Activated CD4-positive, alpha-beta memory T cell treated with anti-CD3 and anti-CD28 coated beads, Interleukin-2, amount 10 ng/mL, durations not matched to agents 7 days and 5 days (primary cell): ENCODE measurements around the gene ZMYND10. TPM values are rescaled to one million over a fixed set of nuclear protein-coding genes. Genes with fewer than 3 reads are reported as not detected.
"Not testable (repeated sequence)": the region's sequence is repeated elsewhere in the genome, so short reads cannot be mapped to it uniquely, and the experiment has no call there.

Experiments used
- CTCF ChIA-PET: fragments of 350-600 bp; sonication (Branson Sonifier 250); formaldehyde crosslinking; loops from one replicate; lab custom pipeline; 2021; ENCODE audit warnings: antibody characterized with exemption, inconsistent platforms; lab: Charles Lee
- POLR2A ChIA-PET: fragments of 350-600 bp; sonication (Branson Sonifier 250); formaldehyde crosslinking; loops from one replicate; lab custom pipeline; 2021; ENCODE audit warnings: antibody characterized with exemption; lab: Charles Lee
- DNase-seq: peaks from one replicate; pipeline ENCODE4 v3.0.0-alpha.2; 2020
- H3K27ac Mint-ChIP-seq: one replicate; pipeline ENCODE4 v1.8.0; 2021; ENCODE audit warnings: mild to moderate bottlenecking, mixed read lengths
- H3K27me3 Mint-ChIP-seq: one replicate; pipeline ENCODE4 v1.8.0; 2021; ENCODE audit warnings: mixed read lengths
- H3K36me3 Mint-ChIP-seq: one replicate; pipeline ENCODE4 v1.8.0; 2021; ENCODE audit warnings: low read depth, mixed read lengths
- H3K4me1 Mint-ChIP-seq: one replicate; pipeline ENCODE4 v1.8.0; 2021; ENCODE audit warnings: mixed read lengths
- H3K4me3 Mint-ChIP-seq: one replicate; pipeline ENCODE4 v1.8.0; 2021; ENCODE audit warnings: mild to moderate bottlenecking, mixed read lengths
- H3K9me3 Mint-ChIP-seq: one replicate; pipeline ENCODE4 v1.8.0; 2021; ENCODE audit warnings: mixed read lengths
- total RNA-seq, 2 experiments: library from RNA; stranded (reverse); gene quantifications; one replicate each; pipeline ENCODE4 v1.2.3, GENCODE V29; 2021

Gene ZMYND10
- total RNA-seq, 2 experiments from 2014 or later: 1.7 to 3.2 TPM

GRCh38 chr3:50320853-50321335, 24.6 kb downstream of the ZMYND10 start:
- Mint-ChIP-seq H3K4me3 (peak overlapping the region; percentile 86), H3K9me3 (no peaks in the 10 kb centered on the region), H3K4me1 (peaks cover 52% of the 10 kb centered on the region), H3K36me3 (peaks cover 4% of the 10 kb centered on the region), H3K27ac (peak overlapping the region; percentile 69), H3K27me3 (no peaks in the 10 kb centered on the region)
- peak; percentile 71 for DNase-seq
- POLR2A ChIA-PET: interaction anchor here (9.6 to 31.7 kb wide), 2 partner anchors 22 kb away, joined by 113 to 704 read pairs; partner anchors contain the start of genes CYB561D2, HYAL3, NAA80 and NPRL2
- CTCF ChIA-PET: interaction anchor here (0.6 to 6.7 kb wide), 7 partner anchors 14 to 124 kb away, joined by 3 to 82 read pairs (median 5); partner anchors contain the start of genes HYAL3, NAA80 and RASSF1

- Mint-ChIP-seq H3K4me3 (peak overlapping the region; percentile 86), H3K27ac (peak overlapping the region; percentile 37), H3K4me1 (peaks cover 58% of the 10 kb centered on the region), H3K27me3 (no peaks in the 10 kb centered on the region), H3K36me3 (peaks cover 4% of the 10 kb centered on the region), H3K9me3 (no peaks in the 10 kb centered on the region)
- DNase-seq: peak; percentile 16
- ChIA-PET CTCF (interaction anchor here (1.0 to 6.7 kb wide), 3 partner anchors 14 to 21 kb away, joined by 3 to 82 read pairs (median 61); partner anchors contain the start of genes HYAL3 and NAA80), POLR2A (interaction anchor here (9.6 to 31.7 kb wide), 2 partner anchors 21 to 23 kb away, joined by 113 to 704 read pairs; partner anchors contain the start of genes CYB561D2, HYAL3, NAA80 and NPRL2)
These were observed 25.5 kb downstream of the ZMYND10 start for GRCh38 chr3:50319894-50320625.

GRCh38 chr3:50319181-50319893, 26.2 kb downstream of the ZMYND10 start:
- CTCF ChIA-PET: interaction anchor here (1.0 to 2.0 kb wide), 2 partner anchors 13 to 20 kb away, joined by 3 to 8 read pairs; partner anchors contain the start of genes HYAL3 and NAA80
- no peak for DNase-seq

GRCh38 chr3:50318615-50319014, 26.9 kb downstream of the ZMYND10 start:
- CTCF ChIA-PET: interaction anchor here (0.8 to 2.0 kb wide), 2 partner anchors 18 to 19 kb away, joined by 3 to 8 read pairs; partner anchors contain the start of genes HYAL3 and NAA80
- Mint-ChIP-seq H3K36me3 (peaks cover 4% of the 10 kb centered on the region), H3K4me3 (no peak overlapping the region), H3K27ac (peak overlapping the region; percentile 14), H3K4me1 (peaks cover 64% of the 10 kb centered on the region), H3K9me3 (no peaks in the 10 kb centered on the region), H3K27me3 (no peaks in the 10 kb centered on the region)
- POLR2A ChIA-PET: interaction anchor here (9.6 to 31.7 kb wide), 2 partner anchors 20 to 24 kb away, joined by 113 to 704 read pairs; partner anchors contain the start of genes CYB561D2, HYAL3, NAA80 and NPRL2
- DNase-seq: no peak

More at GRCh38 chr3:50319181-50319893, 26.2 kb downstream of the ZMYND10 start:
- Mint-ChIP-seq H3K27ac (no peak overlapping the region), H3K36me3 (peaks cover 4% of the 10 kb centered on the region), H3K9me3 (no peaks in the 10 kb centered on the region), H3K27me3 (no peaks in the 10 kb centered on the region), H3K4me1 (peaks cover 59% of the 10 kb centered on the region), H3K4me3 (peak overlapping the region; percentile 86)
- POLR2A ChIA-PET: interaction anchor here (9.6 to 31.7 kb wide), 2 partner anchors 21 to 23 kb away, joined by 113 to 704 read pairs; partner anchors contain the start of genes CYB561D2, HYAL3, NAA80 and NPRL2

GRCh38 chr3:50318163-50318562, 27.4 kb downstream of the ZMYND10 start:
- Mint-ChIP-seq H3K27ac (peak overlapping the region; percentile 14), H3K36me3 (peaks cover 4% of the 10 kb centered on the region), H3K9me3 (no peaks in the 10 kb centered on the region), H3K4me1 (peaks cover 61% of the 10 kb centered on the region), H3K27me3 (no peaks in the 10 kb centered on the region), H3K4me3 (no peak overlapping the region)
- POLR2A ChIA-PET: interaction anchor here (1.5 to 31.7 kb wide), 3 partner anchors 19 to 26 kb away, joined by 6 to 704 read pairs (median 113); partner anchors contain the start of genes CYB561D2, HYAL3, IFRD2 and NAA80
- CTCF ChIA-PET: interaction anchor here (0.8 to 2.0 kb wide), 5 partner anchors 19 to 198 kb away, joined by 3 to 8 read pairs (median 3); partner anchors contain the start of genes HYAL3 and NAA80
- DNase-seq: no peak

GRCh38 chr3:50317300-50317699, 28.2 kb downstream of the ZMYND10 start:
- Mint-ChIP-seq H3K27ac (peak overlapping the region; percentile 95), H3K4me3 (no peak overlapping the region), H3K4me1 (peaks cover 59% of the 10 kb centered on the region), H3K36me3 (peaks cover 4% of the 10 kb centered on the region), H3K27me3 (no peaks in the 10 kb centered on the region), H3K9me3 (no peaks in the 10 kb centered on the region)
- CTCF ChIA-PET: interaction anchor here (0.8 to 3.4 kb wide), 5 partner anchors 18 to 197 kb away, joined by 3 to 17 read pairs (median 3); partner anchors contain the start of genes HYAL3, IFRD2 and NAA80
- POLR2A ChIA-PET: interaction anchor here (1.0 to 31.7 kb wide), 7 partner anchors 12 to 28 kb away, joined by 3 to 704 read pairs (median 6); partner anchors contain the start of genes CYB561D2, HYAL3, IFRD2 and NAA80
- no peak for DNase-seq

- POLR2A ChIA-PET: interaction anchor here (1.0 to 31.7 kb wide), 7 partner anchors 11 to 27 kb away, joined by 3 to 704 read pairs (median 6); partner anchors contain the start of genes CYB561D2, HYAL3, IFRD2 and NAA80
- H3K4me1 Mint-ChIP-seq: peaks cover 59% of the 10 kb centered on the region
- peak; percentile 87 for DNase-seq
- H3K27ac Mint-ChIP-seq: peak overlapping the region; percentile 95
- no peaks in the 10 kb centered on the region for H3K9me3 Mint-ChIP-seq
- H3K36me3 Mint-ChIP-seq: peaks cover 4% of the 10 kb centered on the region
- H3K27me3 Mint-ChIP-seq: no peaks in the 10 kb centered on the region
- peak overlapping the region; percentile 66 for H3K4me3 Mint-ChIP-seq
- CTCF ChIA-PET: interaction anchor here (1.2 to 3.4 kb wide), 4 partner anchors 18 to 57 kb away, joined by 3 to 17 read pairs (median 4); partner anchors contain the start of genes HYAL3, IFRD2 and NAA80
These were observed 28.8 kb downstream of the ZMYND10 start for GRCh38 chr3:50316657-50317242.

GRCh38 chr3:50314816-50315215, 30.7 kb downstream of the ZMYND10 start:
- ChIA-PET POLR2A (interaction anchor here (1.2 to 31.7 kb wide), 5 partner anchors 9 to 28 kb away, joined by 3 to 704 read pairs (median 15); partner anchors contain the start of genes CYB561D2, HYAL3, IFRD2 and NAA80), CTCF (interaction anchor here (0.8 to 3.4 kb wide), 5 partner anchors 9 to 88 kb away, joined by 3 to 17 read pairs (median 4); partner anchors contain the start of genes HYAL3, NAA80 and TUSC2)
- peak overlapping the region; percentile 64 for H3K27ac Mint-ChIP-seq
- H3K36me3 Mint-ChIP-seq: peaks cover 4% of the 10 kb centered on the region
- H3K4me1 Mint-ChIP-seq: peaks cover 50% of the 10 kb centered on the region
- DNase-seq: no peak
- peaks cover under 1% of the 10 kb centered on the region for H3K9me3 Mint-ChIP-seq
- H3K27me3 Mint-ChIP-seq: no peaks in the 10 kb centered on the region
- no peak overlapping the region for H3K4me3 Mint-ChIP-seq

DNA sequence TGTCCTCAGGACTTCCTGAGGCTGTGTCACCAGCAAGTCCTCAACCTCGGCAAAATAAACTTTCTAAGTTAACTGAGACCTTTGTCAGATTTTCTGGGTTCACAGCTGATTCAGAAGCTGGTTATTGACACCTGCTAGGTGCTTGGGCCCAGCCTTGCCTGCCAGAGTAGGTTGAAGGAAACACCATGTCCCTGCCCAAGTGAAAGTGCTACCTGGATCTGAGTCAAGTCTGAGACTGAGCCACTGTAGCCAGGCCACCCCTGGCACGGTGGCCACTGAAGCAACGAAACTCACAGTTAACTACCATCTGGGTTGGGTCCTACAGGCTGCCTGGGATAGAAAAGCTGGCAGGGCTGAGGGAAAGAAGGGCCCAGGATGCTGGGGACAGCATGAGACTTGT, 31.2 kb downstream of the ZMYND10 start:
- Mint-ChIP-seq H3K4me3 (no peak overlapping the region), H3K9me3 (peaks cover 5% of the 10 kb centered on the region), H3K4me1 (peaks cover 46% of the 10 kb centered on the region), H3K27ac (no peak overlapping the region), H3K27me3 (no peaks in the 10 kb centered on the region), H3K36me3 (peaks cover 9% of the 10 kb centered on the region)
- ChIA-PET POLR2A (interaction anchor here (1.2 to 31.7 kb wide), 5 partner anchors 8 to 28 kb away, joined by 3 to 704 read pairs (median 15); partner anchors contain the start of genes CYB561D2, HYAL3, IFRD2 and NAA80), CTCF (interaction anchor here (1.1 to 3.4 kb wide), 4 partner anchors 10 to 88 kb away, joined by 3 to 17 read pairs (median 6); partner anchors contain the start of genes HYAL3, NAA80 and TUSC2)
- no peak for DNase-seq

GRCh38 chr3:50312041-50312440, 33.5 kb downstream of the ZMYND10 start:
- H3K4me3 Mint-ChIP-seq, H3K27me3 Mint-ChIP-seq, CTCF ChIA-PET: not testable (repeated sequence)

DNA sequence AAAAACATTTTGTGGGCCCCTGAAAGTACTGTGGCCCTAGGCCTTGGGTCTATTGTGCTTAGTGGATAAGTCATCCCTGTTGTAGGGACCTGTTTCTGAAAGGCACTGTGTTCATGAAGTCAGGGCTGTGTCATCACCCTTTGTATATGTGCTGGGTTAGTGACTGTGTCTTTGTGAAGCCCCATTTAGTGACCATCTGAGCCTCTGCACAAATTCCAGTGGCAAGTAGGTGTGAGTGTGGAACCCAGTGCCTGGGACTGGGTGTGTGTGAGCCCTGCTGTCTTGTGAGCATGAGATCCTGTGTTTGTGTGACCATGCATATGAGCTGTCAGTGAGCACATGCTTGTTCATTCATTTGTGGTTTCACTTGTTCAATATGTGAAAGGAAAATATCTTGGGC, 40.9 kb downstream of the ZMYND10 start:
- no peak for DNase-seq
- ChIA-PET CTCF (no interaction called here), POLR2A (interaction anchor here (1.5 to 2.9 kb wide), 2 partner anchors 10 to 12 kb away, joined by 6 to 15 read pairs; no protein-coding TSS in a partner anchor)
- H3K27ac Mint-ChIP-seq: no peak overlapping the region
- peaks cover 2% of the 10 kb centered on the region for H3K36me3 Mint-ChIP-seq
- no peak overlapping the region for H3K4me3 Mint-ChIP-seq
- no peaks in the 10 kb centered on the region for H3K27me3 Mint-ChIP-seq
- H3K9me3 Mint-ChIP-seq: peaks cover 2% of the 10 kb centered on the region
- peaks cover 20% of the 10 kb centered on the region for H3K4me1 Mint-ChIP-seq

More at GRCh38 chr3:50312041-50312440, 33.5 kb downstream of the ZMYND10 start:
- not testable (repeated sequence) for H3K9me3 Mint-ChIP-seq, DNase-seq, H3K36me3 Mint-ChIP-seq, H3K27ac Mint-ChIP-seq
- POLR2A ChIA-PET: interaction anchor here (31.7 kb wide), 1 partner anchor 31 kb away, joined by 704 read pairs; the partner anchor contains the start of genes CYB561D2, NPRL2, RASSF1 and TUSC2
- H3K4me1 Mint-ChIP-seq: peaks cover 27% of the 10 kb centered on the region
